ENCODE data around the gene NLRP2B.
"Not testable (repeated sequence)": the region's sequence is repeated elsewhere in the genome, so short reads cannot be mapped to it uniquely, and the experiment has no call there.

Gene NLRP2B

GRCh38 chrX:57680160-57680559 is at the start of gene NLRP2B:
NLRP2B (minus strand) TSS chrX:57680260.
- Histone ChIP-seq H3K36me3 (ENCODE audit: control insufficient read depth in 1 of 2, insufficient read depth in 2 of 2, low read length in 2 of 2) (no peaks in the 10 kb centered on the region), H3K9me3 (ENCODE audit: control insufficient read depth in 1 of 2, low read length in 2 of 2) (no peaks in the 10 kb centered on the region), H3K27me3 (ENCODE audit: low read depth, low read length) (no peaks in the 10 kb centered on the region), H3K27ac (ENCODE audit: low read length) (no peak within 1 kb of the TSS), H3K4me1 (ENCODE audit: control insufficient read depth in 1 of 2, insufficient read depth in 2 of 2, low read length in 2 of 2) (no peaks in the 10 kb centered on the region), H3K4me3 (ENCODE audit: low read depth in 1 of 2, low read length in 2 of 2) (no peak within 1 kb of the TSS)

DNA sequence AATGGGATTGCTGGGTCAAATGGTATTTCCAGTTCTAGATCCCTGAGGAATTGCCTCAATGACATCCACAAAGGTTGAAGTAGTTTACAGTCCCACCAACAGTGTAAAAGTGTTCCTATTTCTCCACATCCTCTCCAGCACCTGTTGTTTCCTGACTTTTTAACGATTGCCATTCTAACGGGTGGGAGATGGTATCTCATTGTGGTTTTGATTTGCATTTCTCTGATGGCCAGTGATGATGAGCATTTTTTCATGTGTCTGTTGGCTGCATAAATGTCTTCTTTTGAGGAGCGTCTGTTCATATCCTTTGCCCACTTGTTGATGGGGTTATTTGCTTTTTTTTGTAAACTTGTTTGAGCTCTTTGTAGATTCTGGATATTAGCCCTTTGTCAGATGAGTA is 45.9 kb upstream of the NLRP2B start:
- not testable (repeated sequence) for H3K4me3 ChIP-seq (ENCODE audit: low read depth in 1 of 2, low read length in 2 of 2); H3K36me3 ChIP-seq (ENCODE audit: control insufficient read depth in 1 of 2, insufficient read depth in 2 of 2, low read length in 2 of 2); H3K9me3 ChIP-seq (ENCODE audit: control insufficient read depth in 1 of 2, low read length in 2 of 2); H3K4me1 ChIP-seq (ENCODE audit: control insufficient read depth in 1 of 2, insufficient read depth in 2 of 2, low read length in 2 of 2); H3K27me3 ChIP-seq (ENCODE audit: low read depth, low read length); H3K27ac ChIP-seq (ENCODE audit: low read length)

DNA sequence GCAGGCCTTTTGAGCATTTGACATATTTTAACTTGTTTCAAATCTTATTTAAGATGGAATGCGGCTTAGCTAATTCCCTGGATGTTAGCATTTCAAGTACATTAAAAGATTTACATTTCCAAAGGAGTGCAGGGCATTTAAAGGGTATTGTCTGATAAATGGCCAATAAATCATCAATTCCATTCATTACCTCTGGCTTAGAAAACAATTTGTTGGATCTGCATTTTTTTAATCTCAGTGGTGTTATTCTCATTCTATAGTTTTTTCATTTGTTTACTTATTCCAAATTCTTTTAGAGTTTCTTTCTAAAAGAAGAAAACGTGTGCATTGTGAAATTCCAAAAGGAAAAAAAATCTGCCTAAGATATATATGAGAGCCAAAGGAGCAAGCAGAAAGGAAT is 1.3 kb upstream of the NLRP2B start:
- H3K36me3 ChIP-seq (ENCODE audit: control insufficient read depth in 1 of 2, insufficient read depth in 2 of 2, low read length in 2 of 2), result no peaks in the 10 kb centered on the region
- no peaks in the 10 kb centered on the region for H3K4me1 ChIP-seq (ENCODE audit: control insufficient read depth in 1 of 2, insufficient read depth in 2 of 2, low read length in 2 of 2)
- H3K9me3 ChIP-seq (ENCODE audit: control insufficient read depth in 1 of 2, low read length in 2 of 2), result no peaks in the 10 kb centered on the region
- H3K4me3 ChIP-seq (ENCODE audit: low read depth in 1 of 2, low read length in 2 of 2), result no peak overlapping the region
- H3K27ac ChIP-seq (ENCODE audit: low read length), result no peak overlapping the region
- H3K27me3 ChIP-seq (ENCODE audit: low read depth, low read length), result no peaks in the 10 kb centered on the region

GRCh38 chrX:57678686-57679428 is 1.2 kb downstream of the NLRP2B start:
- H3K36me3 ChIP-seq (ENCODE audit: control insufficient read depth in 1 of 2, insufficient read depth in 2 of 2, low read length in 2 of 2), result no peaks in the 10 kb centered on the region
- H3K27me3 ChIP-seq (ENCODE audit: low read depth, low read length), result no peaks in the 10 kb centered on the region
- H3K27ac ChIP-seq (ENCODE audit: low read length), result no peak overlapping the region
- H3K9me3 ChIP-seq (ENCODE audit: control insufficient read depth in 1 of 2, low read length in 2 of 2), result no peaks in the 10 kb centered on the region
- H3K4me1 ChIP-seq (ENCODE audit: control insufficient read depth in 1 of 2, insufficient read depth in 2 of 2, low read length in 2 of 2), result no peaks in the 10 kb centered on the region
- no peak overlapping the region for H3K4me3 ChIP-seq (ENCODE audit: low read depth in 1 of 2, low read length in 2 of 2)

- Histone ChIP-seq H3K9me3 (ENCODE audit: control insufficient read depth in 1 of 2, low read length in 2 of 2) (no peaks in the 10 kb centered on the region), H3K4me3 (ENCODE audit: low read depth in 1 of 2, low read length in 2 of 2) (no peak overlapping the region), H3K4me1 (ENCODE audit: control insufficient read depth in 1 of 2, insufficient read depth in 2 of 2, low read length in 2 of 2) (no peaks in the 10 kb centered on the region), H3K27ac (ENCODE audit: low read length) (no peak overlapping the region), H3K36me3 (ENCODE audit: control insufficient read depth in 1 of 2, insufficient read depth in 2 of 2, low read length in 2 of 2) (no peaks in the 10 kb centered on the region), H3K27me3 (ENCODE audit: low read depth, low read length) (no peaks in the 10 kb centered on the region)
Measured at GRCh38 chrX:57677132-57677858, 2.8 kb downstream of the NLRP2B start.

DNA sequence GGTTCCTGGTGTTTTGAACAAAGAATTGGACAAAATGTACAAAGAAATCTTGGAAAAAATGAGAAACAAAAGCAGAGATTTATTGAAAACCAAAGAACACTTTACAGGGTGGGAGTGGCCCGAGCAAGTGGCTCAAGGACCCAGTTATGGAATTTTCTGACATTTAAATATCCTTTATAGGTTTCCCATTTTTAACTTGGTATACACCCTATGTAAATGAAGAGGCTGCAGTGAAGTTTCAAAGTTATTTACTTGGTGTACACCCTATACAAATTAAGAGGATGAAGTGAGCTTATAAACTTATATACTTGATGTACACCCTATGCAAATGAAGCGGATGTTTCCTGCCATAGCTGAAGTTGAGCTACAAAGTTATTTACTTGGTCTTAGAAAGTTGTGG is 4.7 kb downstream of the NLRP2B start:
- H3K9me3 ChIP-seq (ENCODE audit: control insufficient read depth in 1 of 2, low read length in 2 of 2), result no peaks in the 10 kb centered on the region
- H3K4me1 ChIP-seq (ENCODE audit: control insufficient read depth in 1 of 2, insufficient read depth in 2 of 2, low read length in 2 of 2), result no peaks in the 10 kb centered on the region
- H3K4me3 ChIP-seq (ENCODE audit: low read depth in 1 of 2, low read length in 2 of 2), result no peak overlapping the region
- H3K27me3 ChIP-seq (ENCODE audit: low read depth, low read length), result no peaks in the 10 kb centered on the region
- H3K27ac ChIP-seq (ENCODE audit: low read length), result no peak overlapping the region
- no peaks in the 10 kb centered on the region for H3K36me3 ChIP-seq (ENCODE audit: control insufficient read depth in 1 of 2, insufficient read depth in 2 of 2, low read length in 2 of 2)

GRCh38 chrX:57674861-57675260 is 5.2 kb downstream of the NLRP2B start:
- Histone ChIP-seq H3K4me1 (ENCODE audit: control insufficient read depth in 1 of 2, insufficient read depth in 2 of 2, low read length in 2 of 2) (no peaks in the 10 kb centered on the region), H3K27me3 (ENCODE audit: low read depth, low read length) (no peaks in the 10 kb centered on the region), H3K4me3 (ENCODE audit: low read depth in 1 of 2, low read length in 2 of 2) (no peak overlapping the region), H3K27ac (ENCODE audit: low read length) (no peak overlapping the region), H3K9me3 (ENCODE audit: control insufficient read depth in 1 of 2, low read length in 2 of 2) (no peaks in the 10 kb centered on the region), H3K36me3 (ENCODE audit: control insufficient read depth in 1 of 2, insufficient read depth in 2 of 2, low read length in 2 of 2) (no peaks in the 10 kb centered on the region)

- H3K27ac ChIP-seq (ENCODE audit: low read length), result no peak overlapping the region
- H3K36me3 ChIP-seq (ENCODE audit: control insufficient read depth in 1 of 2, insufficient read depth in 2 of 2, low read length in 2 of 2), result no peaks in the 10 kb centered on the region
- H3K4me3 ChIP-seq (ENCODE audit: low read depth in 1 of 2, low read length in 2 of 2), result no peak overlapping the region
- no peaks in the 10 kb centered on the region for H3K4me1 ChIP-seq (ENCODE audit: control insufficient read depth in 1 of 2, insufficient read depth in 2 of 2, low read length in 2 of 2)
- H3K9me3 ChIP-seq (ENCODE audit: control insufficient read depth in 1 of 2, low read length in 2 of 2), result no peaks in the 10 kb centered on the region
- no peaks in the 10 kb centered on the region for H3K27me3 ChIP-seq (ENCODE audit: low read depth, low read length)
Measured at GRCh38 chrX:57669961-57670360, 10.1 kb downstream of the NLRP2B start.

GRCh38 chrX:57667010-57667409 is 13.1 kb downstream of the NLRP2B start:
- no peaks in the 10 kb centered on the region for H3K4me1 ChIP-seq (ENCODE audit: control insufficient read depth in 1 of 2, insufficient read depth in 2 of 2, low read length in 2 of 2)
- H3K27ac ChIP-seq (ENCODE audit: low read length), result no peak overlapping the region
- H3K4me3 ChIP-seq (ENCODE audit: low read depth in 1 of 2, low read length in 2 of 2), result no peak overlapping the region
- H3K27me3 ChIP-seq (ENCODE audit: low read depth, low read length), result no peaks in the 10 kb centered on the region
- H3K9me3 ChIP-seq (ENCODE audit: control insufficient read depth in 1 of 2, low read length in 2 of 2), result no peaks in the 10 kb centered on the region
- no peaks in the 10 kb centered on the region for H3K36me3 ChIP-seq (ENCODE audit: control insufficient read depth in 1 of 2, insufficient read depth in 2 of 2, low read length in 2 of 2)

DNA sequence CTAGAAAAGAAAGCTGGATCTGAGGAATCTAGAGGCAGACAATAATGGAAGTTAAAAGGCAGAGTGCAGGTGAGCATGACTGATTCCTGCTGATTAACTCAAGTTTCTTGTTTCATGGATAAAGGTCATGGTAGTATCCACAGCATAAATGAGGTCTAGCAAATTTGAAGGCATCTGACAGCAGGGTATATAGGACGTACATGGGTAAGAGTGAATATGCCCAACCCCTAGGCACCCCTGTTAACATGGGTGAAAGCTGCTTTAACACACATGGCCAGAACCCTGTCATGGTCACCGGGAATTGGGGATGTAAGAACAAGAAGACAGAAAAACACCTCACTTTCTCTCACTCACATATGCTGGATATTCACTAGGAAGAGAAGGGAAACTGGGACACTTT is 25.0 kb downstream of the NLRP2B start:
- H3K27ac ChIP-seq (ENCODE audit: low read length), result no peak overlapping the region
- H3K4me1 ChIP-seq (ENCODE audit: control insufficient read depth in 1 of 2, insufficient read depth in 2 of 2, low read length in 2 of 2), result no peaks in the 10 kb centered on the region
- H3K27me3 ChIP-seq (ENCODE audit: low read depth, low read length), result no peaks in the 10 kb centered on the region
- no peaks in the 10 kb centered on the region for H3K36me3 ChIP-seq (ENCODE audit: control insufficient read depth in 1 of 2, insufficient read depth in 2 of 2, low read length in 2 of 2)
- H3K4me3 ChIP-seq (ENCODE audit: low read depth in 1 of 2, low read length in 2 of 2), result no peak overlapping the region
- peaks cover 0 to 8% of the 10 kb centered on the region in 2 donors for H3K9me3 ChIP-seq (ENCODE audit: control insufficient read depth in 1 of 2, low read length in 2 of 2)

- Histone ChIP-seq H3K9me3 (ENCODE audit: control insufficient read depth in 1 of 2, low read length in 2 of 2) (peaks cover 0 to 8% of the 10 kb centered on the region in 2 donors), H3K27me3 (ENCODE audit: low read depth, low read length) (no peaks in the 10 kb centered on the region), H3K4me1 (ENCODE audit: control insufficient read depth in 1 of 2, insufficient read depth in 2 of 2, low read length in 2 of 2) (no peaks in the 10 kb centered on the region)
Measured at GRCh38 chrX:57652705-57653104, 27.4 kb downstream of the NLRP2B start.

More at GRCh38 chrX:57652705-57653104, 27.4 kb downstream of the NLRP2B start:
- Histone ChIP-seq H3K27ac (ENCODE audit: low read length) (no peak overlapping the region), H3K4me3 (ENCODE audit: low read depth in 1 of 2, low read length in 2 of 2) (no peak overlapping the region), H3K36me3 (ENCODE audit: control insufficient read depth in 1 of 2, insufficient read depth in 2 of 2, low read length in 2 of 2) (no peaks in the 10 kb centered on the region)

Measured in muscle layer of duodenum (tissue), 2 donors.